ENCODE results near the gene RPUSD3.

Gene RPUSD3

DNA sequence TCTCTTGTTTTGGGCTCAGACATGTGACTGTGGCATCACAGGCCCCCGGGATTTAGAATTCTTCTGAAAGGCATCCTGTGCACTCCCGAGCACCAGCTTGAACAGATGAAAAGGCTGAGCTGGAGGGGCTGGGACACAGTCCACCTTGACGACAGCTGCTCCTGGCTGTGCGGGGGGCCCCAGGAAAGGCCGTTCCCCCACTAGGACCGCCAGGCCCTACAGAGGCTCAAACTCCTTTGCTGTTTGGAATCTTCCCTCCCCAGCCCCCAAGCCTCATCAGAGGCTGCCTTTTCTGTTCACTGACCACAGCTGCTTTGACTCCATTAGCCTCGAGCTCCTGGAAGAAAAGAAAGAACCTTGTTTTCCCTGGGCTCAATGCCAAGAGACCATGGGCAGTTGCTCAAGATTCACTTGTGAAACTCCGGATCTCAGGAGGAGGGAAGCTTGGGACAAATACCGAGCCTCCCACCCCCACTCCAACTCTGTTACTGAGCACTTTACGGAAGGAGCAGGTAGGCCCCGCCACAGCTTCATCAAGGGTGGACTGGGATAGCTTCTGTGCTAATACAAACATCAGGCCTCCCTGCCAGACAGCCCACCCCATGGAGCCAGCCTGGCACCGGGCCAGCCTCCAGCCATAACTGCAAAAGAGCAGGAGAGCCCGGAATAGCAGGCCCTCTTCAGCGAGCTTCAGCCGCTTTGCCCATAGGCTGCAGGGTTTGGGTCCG is 20.6 kb upstream of the RPUSD3 start:
- H3K4me3 ChIP-seq (replicated peaks; ENCODE audit: low read depth, low read length), result peak overlapping the region; percentile 4
- peak; percentile 97 for DNase-seq (ENCODE audit: low read depth)
- TF ChIP-seq, protein P1, sequence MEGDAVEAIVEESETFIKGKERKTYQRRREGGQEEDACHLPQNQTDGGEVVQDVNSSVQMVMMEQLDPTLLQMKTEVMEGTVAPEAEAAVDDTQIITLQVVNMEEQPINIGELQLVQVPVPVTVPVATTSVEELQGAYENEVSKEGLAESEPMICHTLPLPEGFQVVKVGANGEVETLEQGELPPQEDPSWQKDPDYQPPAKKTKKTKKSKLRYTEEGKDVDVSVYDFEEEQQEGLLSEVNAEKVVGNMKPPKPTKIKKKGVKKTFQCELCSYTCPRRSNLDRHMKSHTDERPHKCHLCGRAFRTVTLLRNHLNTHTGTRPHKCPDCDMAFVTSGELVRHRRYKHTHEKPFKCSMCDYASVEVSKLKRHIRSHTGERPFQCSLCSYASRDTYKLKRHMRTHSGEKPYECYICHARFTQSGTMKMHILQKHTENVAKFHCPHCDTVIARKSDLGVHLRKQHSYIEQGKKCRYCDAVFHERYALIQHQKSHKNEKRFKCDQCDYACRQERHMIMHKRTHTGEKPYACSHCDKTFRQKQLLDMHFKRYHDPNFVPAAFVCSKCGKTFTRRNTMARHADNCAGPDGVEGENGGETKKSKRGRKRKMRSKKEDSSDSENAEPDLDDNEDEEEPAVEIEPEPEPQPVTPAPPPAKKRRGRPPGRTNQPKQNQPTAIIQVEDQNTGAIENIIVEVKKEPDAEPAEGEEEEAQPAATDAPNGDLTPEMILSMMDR (IDR thresholded peaks at IDR 0.05; ENCODE audit: low read length, missing control alignments), result no peak

GRCh38 chr3:9863058-9863772 is 19.4 kb upstream of the RPUSD3 start:
- TF ChIP-seq, protein P1 (IDR thresholded peaks at IDR 0.05; ENCODE audit: low read length, missing control alignments), result no peak
- no peak for DNase-seq (ENCODE audit: low read depth)
- no peak overlapping the region for H3K4me3 ChIP-seq (replicated peaks; ENCODE audit: low read depth, low read length)

DNA sequence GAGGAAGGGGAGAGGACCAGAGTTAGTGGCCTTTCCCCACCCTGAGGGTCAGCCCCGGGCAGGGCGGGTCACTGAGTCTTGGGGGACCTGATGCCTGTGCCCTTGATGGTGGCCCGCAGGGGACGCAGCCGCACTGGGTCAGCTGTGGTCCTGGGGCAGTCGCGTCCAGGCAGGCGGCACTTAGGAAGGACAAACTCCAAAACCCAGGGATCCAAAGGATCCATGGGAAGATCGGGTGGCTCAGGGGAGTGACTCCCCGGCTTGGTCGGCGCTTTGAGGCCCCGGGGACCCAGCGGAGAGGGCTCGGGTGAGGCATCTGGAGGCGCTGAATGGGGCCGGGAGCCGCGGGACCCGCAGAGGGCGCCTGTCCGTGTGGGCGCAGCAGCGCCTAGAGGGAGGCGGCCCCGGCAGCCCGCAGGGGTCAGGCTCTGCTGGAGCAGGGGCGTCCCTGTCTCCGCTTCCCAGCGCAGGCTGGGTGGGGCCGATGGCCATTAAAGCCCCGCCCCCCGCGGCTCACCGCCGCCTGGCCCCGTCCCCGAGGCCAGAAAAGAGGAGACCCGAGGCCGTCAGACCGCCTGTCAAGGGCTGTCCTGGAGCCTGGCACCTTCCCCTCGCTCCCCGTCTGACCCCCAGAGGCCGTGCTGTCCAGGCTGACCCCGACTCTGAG is 18.7 kb upstream of the RPUSD3 start:
- TF ChIP-seq, protein P1 (IDR thresholded peaks at IDR 0.05; ENCODE audit: low read length, missing control alignments), result peak; percentile 3
- H3K4me3 ChIP-seq (replicated peaks; ENCODE audit: low read depth, low read length), result no peak overlapping the region
- peak; percentile 36 for DNase-seq (ENCODE audit: low read depth)

GRCh38 chr3:9861626-9862130 is 17.9 kb upstream of the RPUSD3 start:
- H3K4me3 ChIP-seq (replicated peaks; ENCODE audit: low read depth, low read length), result no peak overlapping the region
- no peak for DNase-seq (ENCODE audit: low read depth)
- TF ChIP-seq, protein P1 (IDR thresholded peaks at IDR 0.05; ENCODE audit: low read length, missing control alignments), result no peak

DNA sequence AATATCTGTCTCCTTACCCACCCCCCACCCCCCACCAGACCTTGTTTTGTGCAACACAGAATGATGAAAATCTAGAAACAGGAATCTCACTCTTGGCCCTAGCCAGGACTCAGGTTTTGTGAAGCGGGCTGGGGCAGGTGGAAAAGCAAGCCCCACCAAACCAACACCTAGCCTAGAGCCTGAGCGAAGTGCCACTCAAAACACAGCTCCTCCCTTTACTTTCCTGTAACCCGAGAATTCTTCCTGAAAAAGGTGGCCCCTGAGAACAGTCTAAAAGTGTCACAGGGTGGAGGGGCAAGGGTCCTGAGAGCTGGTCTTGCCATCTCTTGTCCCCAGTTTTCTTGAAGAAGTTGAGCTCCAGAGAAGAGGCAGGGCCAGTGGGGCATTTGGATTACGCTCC is 17.4 kb upstream of the RPUSD3 start:
- H3K4me3 ChIP-seq (replicated peaks; ENCODE audit: low read depth, low read length), result no peak overlapping the region
- DNase-seq (ENCODE audit: low read depth), result no peak
- TF ChIP-seq, protein P1 (IDR thresholded peaks at IDR 0.05; ENCODE audit: low read length, missing control alignments), result no peak

DNA sequence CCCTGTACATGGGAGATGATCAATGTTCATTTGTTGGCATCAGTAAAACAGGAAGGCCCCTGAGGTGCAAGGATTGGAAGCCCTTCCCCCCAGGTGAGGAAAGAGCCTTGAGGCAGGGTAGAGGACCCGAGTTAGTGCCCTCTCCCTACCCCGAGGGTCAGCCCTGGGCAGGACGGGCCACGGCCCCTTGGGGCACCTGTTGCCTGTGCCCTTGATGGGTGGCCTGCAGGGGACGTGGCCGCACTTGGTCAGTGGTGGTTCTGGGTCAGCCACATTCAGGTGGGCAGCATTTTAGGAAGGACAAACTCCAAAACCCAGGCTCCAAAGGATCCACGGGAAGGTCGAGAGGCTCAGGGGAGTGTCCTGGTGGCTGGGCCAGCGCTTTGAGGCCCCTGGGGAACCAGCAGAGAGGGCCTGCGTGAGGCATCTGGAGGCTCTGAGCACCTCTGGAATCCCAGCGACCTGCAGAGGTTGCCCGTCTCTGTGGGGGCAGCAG is 15.8 kb upstream of the RPUSD3 start:
- TF ChIP-seq, protein P1 (IDR thresholded peaks at IDR 0.05; ENCODE audit: low read length, missing control alignments), result no peak
- no peak for DNase-seq (ENCODE audit: low read depth)
- H3K4me3 ChIP-seq (replicated peaks; ENCODE audit: low read depth, low read length), result no peak overlapping the region
